ENCODE results near the gene DET1. TPM values are rescaled to one million over a fixed set of nuclear protein-coding genes. Genes with fewer than 3 reads are reported as not detected.
A peak's percentile ranks its signal among the peaks of the same experiment; 100 is the strongest.

Gene DET1
- total RNA-seq, 2 donors from 2014 or later: 4.4 to 4.8 TPM

DNA sequence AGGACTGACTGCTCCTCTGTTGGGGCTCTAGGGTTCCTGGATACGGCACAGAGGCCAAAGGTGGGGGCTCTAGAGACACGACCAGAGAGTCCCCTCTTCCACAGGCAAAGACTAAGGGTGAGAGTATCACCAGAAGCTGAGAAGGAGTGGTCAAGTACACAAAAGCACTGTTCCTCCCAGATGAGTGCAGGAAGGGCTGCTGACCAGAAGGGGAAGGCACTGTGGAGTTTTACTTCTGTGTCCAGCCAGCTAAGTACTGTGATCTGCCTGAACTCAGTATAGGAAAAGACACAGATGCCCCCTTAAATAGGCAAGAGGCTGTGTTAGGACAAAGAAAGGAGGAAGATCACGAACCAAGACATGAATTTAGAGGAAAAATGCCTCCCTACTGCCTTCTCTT lies 67.3 kb downstream of the DET1 start:
- H3K27me3 ChIP-seq (ENCODE audit: control insufficient read depth, insufficient read depth, low read length, poor library complexity, severe bottlenecking): peaks cover 13% of the 10 kb centered on the region
- peaks cover 45% of the 10 kb centered on the region for H3K4me1 Mint-ChIP-seq

DNA sequence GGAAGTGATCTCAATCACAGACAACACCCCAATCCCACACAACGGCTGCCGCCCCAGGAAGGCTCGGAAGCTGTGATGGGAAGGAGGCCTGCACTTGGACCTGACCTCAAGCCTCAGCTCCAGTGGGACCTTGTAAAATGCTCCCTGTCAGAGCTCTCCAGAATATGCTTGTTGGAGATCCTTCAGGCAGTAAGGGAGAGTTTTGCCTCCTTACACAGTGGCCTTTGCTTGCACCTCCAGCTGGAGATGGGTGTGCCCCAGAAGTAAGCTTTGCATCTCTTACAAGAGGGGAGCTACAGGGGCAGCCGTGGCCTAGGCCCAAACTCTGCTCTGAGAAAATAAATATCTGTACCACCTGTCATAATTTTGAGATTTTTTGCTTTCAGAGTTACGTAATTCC lies 68.6 kb downstream of the DET1 start:
- Histone ChIP-seq H3K36me3 (ENCODE audit: control insufficient read depth, insufficient read depth, low read length) (peaks cover 32% of the 10 kb centered on the region), H3K27ac (ENCODE audit: low read depth, low read length) (no peak overlapping the region), H3K9ac (ENCODE audit: extremely low read depth, low read length, poor library complexity, severe bottlenecking) (no peak overlapping the region), H3K4me1 (ENCODE audit: control insufficient read depth, insufficient read depth, low read length) (peaks cover 18% of the 10 kb centered on the region), H3K4me3 (ENCODE audit: low read length) (no peak overlapping the region), H3K27me3 (ENCODE audit: control insufficient read depth, insufficient read depth, low read length, poor library complexity, severe bottlenecking) (peaks cover 3% of the 10 kb centered on the region), H3K9me3 (ENCODE audit: control insufficient read depth, low read length) (no peaks in the 10 kb centered on the region)
- 99 to 100% methylated on average over 2 to 5 of the region's 5 CpGs for WGBS, 2 experiments (ENCODE audit: insufficient coverage in 1 of 2, insufficient read length in 1 of 2)
- Mint-ChIP-seq H3K27ac (no peak overlapping the region), H3K4me3 (no peak overlapping the region), H3K4me1 (peaks cover 34% of the 10 kb centered on the region), H3K9me3 (no peaks in the 10 kb centered on the region), H3K27me3 (ENCODE audit: insufficient read depth) (peaks cover 17% of the 10 kb centered on the region), H3K36me3 (ENCODE audit: low read depth) (peaks cover 31% of the 10 kb centered on the region)
- TF ChIP-seq, protein P1, sequence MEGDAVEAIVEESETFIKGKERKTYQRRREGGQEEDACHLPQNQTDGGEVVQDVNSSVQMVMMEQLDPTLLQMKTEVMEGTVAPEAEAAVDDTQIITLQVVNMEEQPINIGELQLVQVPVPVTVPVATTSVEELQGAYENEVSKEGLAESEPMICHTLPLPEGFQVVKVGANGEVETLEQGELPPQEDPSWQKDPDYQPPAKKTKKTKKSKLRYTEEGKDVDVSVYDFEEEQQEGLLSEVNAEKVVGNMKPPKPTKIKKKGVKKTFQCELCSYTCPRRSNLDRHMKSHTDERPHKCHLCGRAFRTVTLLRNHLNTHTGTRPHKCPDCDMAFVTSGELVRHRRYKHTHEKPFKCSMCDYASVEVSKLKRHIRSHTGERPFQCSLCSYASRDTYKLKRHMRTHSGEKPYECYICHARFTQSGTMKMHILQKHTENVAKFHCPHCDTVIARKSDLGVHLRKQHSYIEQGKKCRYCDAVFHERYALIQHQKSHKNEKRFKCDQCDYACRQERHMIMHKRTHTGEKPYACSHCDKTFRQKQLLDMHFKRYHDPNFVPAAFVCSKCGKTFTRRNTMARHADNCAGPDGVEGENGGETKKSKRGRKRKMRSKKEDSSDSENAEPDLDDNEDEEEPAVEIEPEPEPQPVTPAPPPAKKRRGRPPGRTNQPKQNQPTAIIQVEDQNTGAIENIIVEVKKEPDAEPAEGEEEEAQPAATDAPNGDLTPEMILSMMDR (conservative IDR thresholded peaks at IDR 0.05): no peak
- DNase-seq: no peak

More for the DNA sequence above, 67.3 kb downstream of the DET1 start:
- Mint-ChIP-seq H3K36me3 (ENCODE audit: low read depth) (peaks cover 21% of the 10 kb centered on the region), H3K4me3 (no peak overlapping the region), H3K9me3 (no peaks in the 10 kb centered on the region), H3K27me3 (ENCODE audit: insufficient read depth) (peaks cover 26% of the 10 kb centered on the region), H3K27ac (no peak overlapping the region)
- Histone ChIP-seq H3K4me3 (ENCODE audit: low read length) (no peak overlapping the region), H3K9me3 (ENCODE audit: control insufficient read depth, low read length) (no peaks in the 10 kb centered on the region), H3K9ac (ENCODE audit: extremely low read depth, low read length, poor library complexity, severe bottlenecking) (no peak overlapping the region), H3K27ac (ENCODE audit: low read depth, low read length) (no peak overlapping the region), H3K4me1 (ENCODE audit: control insufficient read depth, insufficient read depth, low read length) (peaks cover 24% of the 10 kb centered on the region), H3K36me3 (ENCODE audit: control insufficient read depth, insufficient read depth, low read length) (peaks cover 23% of the 10 kb centered on the region)
- TF ChIP-seq, protein P1 (conservative IDR thresholded peaks at IDR 0.05): peak; percentile 70
- WGBS, 2 experiments (ENCODE audit: insufficient coverage in 1 of 2, insufficient read length in 1 of 2): 93% methylated on average over 3 of the region's 3 CpGs; no CpG with 5 or more reads in 1 of the 2 experiments
- DNase-seq: no peak

DNA sequence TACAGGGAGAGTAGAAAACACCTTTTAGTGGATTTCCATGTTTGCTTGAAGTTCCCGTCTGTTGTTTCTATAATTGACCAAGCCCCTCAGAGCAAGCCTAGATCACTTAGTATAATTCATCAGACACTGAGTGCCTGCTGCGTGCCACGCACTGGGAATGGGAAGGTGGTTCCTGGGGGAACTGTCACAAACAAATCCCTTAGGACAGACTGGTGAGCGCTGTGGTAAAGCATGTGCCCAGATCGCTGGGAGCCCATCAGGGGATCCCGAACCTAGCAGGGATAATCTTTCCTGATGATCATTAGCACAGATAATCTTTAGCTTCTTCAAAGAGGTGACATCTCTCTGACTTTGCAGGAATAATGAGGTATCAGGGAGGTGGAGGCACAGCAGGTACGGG lies 69.4 kb downstream of the DET1 start:
- H3K9me3 Mint-ChIP-seq: no peaks in the 10 kb centered on the region
- 72 to 84% methylated on average over 7 of the region's 7 CpGs for WGBS, 2 experiments (ENCODE audit: insufficient coverage in 1 of 2, insufficient read length in 1 of 2)
- H3K27ac Mint-ChIP-seq: peak overlapping the region; percentile 75
- no peaks in the 10 kb centered on the region for H3K9me3 ChIP-seq (ENCODE audit: control insufficient read depth, low read length)
- H3K4me1 Mint-ChIP-seq: peaks cover 29% of the 10 kb centered on the region
- no peak overlapping the region for H3K27ac ChIP-seq (ENCODE audit: low read depth, low read length)
- no peaks in the 10 kb centered on the region for H3K27me3 ChIP-seq (ENCODE audit: control insufficient read depth, insufficient read depth, low read length, poor library complexity, severe bottlenecking)
- H3K4me3 ChIP-seq (ENCODE audit: low read length): no peak overlapping the region
- peaks cover 39% of the 10 kb centered on the region for H3K36me3 ChIP-seq (ENCODE audit: control insufficient read depth, insufficient read depth, low read length)
- no peak overlapping the region for H3K9ac ChIP-seq (ENCODE audit: extremely low read depth, low read length, poor library complexity, severe bottlenecking)
- H3K36me3 Mint-ChIP-seq (ENCODE audit: low read depth): peaks cover 37% of the 10 kb centered on the region
- H3K4me3 Mint-ChIP-seq: no peak overlapping the region
- DNase-seq: no peak
- TF ChIP-seq, protein P1 (conservative IDR thresholded peaks at IDR 0.05): no peak
- peaks cover 9% of the 10 kb centered on the region for H3K27me3 Mint-ChIP-seq (ENCODE audit: insufficient read depth)
- H3K4me1 ChIP-seq (ENCODE audit: control insufficient read depth, insufficient read depth, low read length): peaks cover 18% of the 10 kb centered on the region
